ENCODE results near the gene HSD17B4.
"Not testable (repeated sequence)": the region's sequence is repeated elsewhere in the genome, so short reads cannot be mapped to it uniquely, and the experiment has no call there.

- not testable (repeated sequence) for TF ChIP-seq POLR2AphosphoS5 (IDR thresholded peaks at IDR 0.05; ENCODE audit: borderline replicate concordance, low read depth, low read length); FOXP2 (optimal IDR thresholded peaks at IDR 0.05; ENCODE audit: control extremely low read depth, extremely low read length, insufficient read depth); EZH2 (IDR thresholded peaks at IDR 0.05)
Observed at GRCh38 chr5:119480629-119481028, 28.3 kb downstream of the HSD17B4 start.
